ENCODE measurements around the gene ARHGAP10.

ARHGAP10 gene

GRCh38 chr4:147723326-147723725, 8.6 kb upstream of the ARHGAP10 start:
- no peak overlapping the region for H3K4me3 ChIP-seq (ENCODE audit: low read depth, low read length)
- TF ChIP-seq, protein P1, sequence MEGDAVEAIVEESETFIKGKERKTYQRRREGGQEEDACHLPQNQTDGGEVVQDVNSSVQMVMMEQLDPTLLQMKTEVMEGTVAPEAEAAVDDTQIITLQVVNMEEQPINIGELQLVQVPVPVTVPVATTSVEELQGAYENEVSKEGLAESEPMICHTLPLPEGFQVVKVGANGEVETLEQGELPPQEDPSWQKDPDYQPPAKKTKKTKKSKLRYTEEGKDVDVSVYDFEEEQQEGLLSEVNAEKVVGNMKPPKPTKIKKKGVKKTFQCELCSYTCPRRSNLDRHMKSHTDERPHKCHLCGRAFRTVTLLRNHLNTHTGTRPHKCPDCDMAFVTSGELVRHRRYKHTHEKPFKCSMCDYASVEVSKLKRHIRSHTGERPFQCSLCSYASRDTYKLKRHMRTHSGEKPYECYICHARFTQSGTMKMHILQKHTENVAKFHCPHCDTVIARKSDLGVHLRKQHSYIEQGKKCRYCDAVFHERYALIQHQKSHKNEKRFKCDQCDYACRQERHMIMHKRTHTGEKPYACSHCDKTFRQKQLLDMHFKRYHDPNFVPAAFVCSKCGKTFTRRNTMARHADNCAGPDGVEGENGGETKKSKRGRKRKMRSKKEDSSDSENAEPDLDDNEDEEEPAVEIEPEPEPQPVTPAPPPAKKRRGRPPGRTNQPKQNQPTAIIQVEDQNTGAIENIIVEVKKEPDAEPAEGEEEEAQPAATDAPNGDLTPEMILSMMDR (IDR thresholded peaks at IDR 0.05; ENCODE audit: low read depth, low read length): no peak

DNA sequence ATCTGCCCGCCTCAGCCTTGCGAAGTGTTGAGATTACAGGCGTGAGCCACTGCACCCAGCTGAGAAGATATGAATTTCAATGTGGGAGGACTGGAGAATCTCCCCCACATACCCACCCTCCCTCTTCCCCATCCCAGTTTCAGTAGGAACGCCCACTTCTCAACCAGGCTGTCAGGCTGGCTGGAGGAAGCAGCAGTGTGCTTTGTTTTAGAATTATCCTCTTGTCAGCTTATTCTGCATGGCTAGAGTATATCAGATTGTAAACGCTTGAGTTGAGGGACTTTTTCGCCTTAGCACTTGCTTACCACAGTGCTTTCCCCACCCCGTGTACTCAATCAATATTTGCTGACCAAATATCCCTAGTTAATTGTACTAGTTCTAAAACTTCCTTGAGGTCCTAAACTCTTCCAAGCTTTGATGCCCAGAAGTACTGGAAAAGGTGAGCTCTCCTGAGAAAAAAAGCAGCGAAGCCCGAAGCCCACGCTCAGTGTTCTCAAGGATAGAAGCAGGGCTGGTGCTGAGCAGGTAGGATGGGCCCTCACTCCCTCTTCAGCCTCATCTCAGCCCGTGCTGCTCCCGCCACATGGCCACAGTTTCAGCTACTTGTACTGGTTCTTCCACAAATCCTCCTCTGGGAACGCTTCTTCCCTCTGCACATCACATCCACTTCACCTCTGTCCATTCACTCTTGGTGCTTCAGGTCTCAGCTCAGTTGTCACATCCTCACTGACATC, 7.3 kb upstream of the ARHGAP10 start:
- TF ChIP-seq, protein P1 (IDR thresholded peaks at IDR 0.05; ENCODE audit: low read depth, low read length): no peak
- no peak overlapping the region for H3K4me3 ChIP-seq (ENCODE audit: low read depth, low read length)

DNA sequence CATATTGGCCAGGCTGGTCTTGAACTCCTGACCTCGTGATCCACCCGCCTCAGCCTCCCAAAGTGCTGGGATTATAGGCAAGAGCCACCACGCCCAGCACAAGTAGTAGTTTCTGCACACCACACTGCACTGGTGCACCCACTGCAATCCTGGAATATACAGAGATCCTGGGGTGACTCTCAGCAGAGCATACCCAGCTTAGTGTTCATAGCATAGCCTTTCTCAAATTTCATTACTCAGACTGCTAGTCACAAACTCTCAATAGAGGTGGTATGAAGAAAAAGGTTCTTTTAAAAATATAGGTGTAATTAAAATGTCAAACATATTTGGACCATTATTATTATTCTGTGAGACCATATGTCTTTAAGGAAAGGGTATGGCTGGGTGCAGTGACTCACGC, 6.2 kb upstream of the ARHGAP10 start:
- no peak overlapping the region for H3K4me3 ChIP-seq (ENCODE audit: low read depth, low read length)
- TF ChIP-seq, protein P1 (IDR thresholded peaks at IDR 0.05; ENCODE audit: low read depth, low read length): no peak

DNA sequence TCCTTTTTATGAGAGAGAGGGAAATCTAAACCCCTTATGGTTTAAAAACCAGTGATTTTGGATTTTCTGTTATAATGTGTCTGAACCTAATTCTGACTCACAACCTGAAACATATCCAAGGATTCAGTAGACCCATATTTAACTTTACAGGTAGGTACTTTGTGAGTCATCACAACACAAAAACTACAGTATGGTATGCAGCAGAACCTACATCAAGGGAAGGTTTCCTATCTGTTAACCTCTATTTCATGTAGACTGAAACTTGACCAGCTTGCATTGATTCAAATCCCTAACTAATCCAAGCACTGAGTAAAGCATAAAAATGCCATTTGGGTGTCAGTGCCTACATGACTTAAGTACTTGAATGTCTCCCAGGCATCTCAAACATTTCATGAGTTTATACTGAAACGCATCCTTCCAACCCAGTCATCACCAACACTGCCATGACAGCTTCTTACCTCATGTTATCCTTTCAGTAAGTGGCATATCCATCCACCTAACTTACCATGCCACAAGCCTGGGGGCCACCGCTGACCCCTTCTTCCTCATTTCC, 4.3 kb upstream of the ARHGAP10 start:
- TF ChIP-seq, protein P1 (IDR thresholded peaks at IDR 0.05; ENCODE audit: low read depth, low read length): no peak
- H3K4me3 ChIP-seq (ENCODE audit: low read depth, low read length): no peak overlapping the region

DNA sequence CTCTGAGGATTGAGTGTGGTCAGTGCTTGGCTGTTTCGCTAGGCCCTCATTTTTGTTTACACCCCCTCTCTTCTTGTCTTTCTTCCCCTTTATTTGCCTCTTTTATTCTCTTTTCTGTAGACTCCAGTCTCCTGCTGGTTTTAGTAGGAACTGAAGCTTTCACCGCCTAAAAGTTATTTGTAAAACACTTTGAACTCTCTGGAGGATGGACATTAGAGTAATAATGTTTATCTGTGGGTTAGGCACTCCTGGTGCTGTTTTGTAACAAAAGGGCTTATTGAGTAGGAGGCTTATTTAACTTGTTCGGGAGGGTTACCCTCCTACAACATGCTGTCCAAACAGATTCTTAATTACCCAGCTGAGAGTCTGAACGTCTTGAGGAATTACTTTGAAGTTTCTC, 1.6 kb upstream of the ARHGAP10 start:
- TF ChIP-seq, protein P1 (IDR thresholded peaks at IDR 0.05; ENCODE audit: low read depth, low read length): no peak
- H3K4me3 ChIP-seq (ENCODE audit: low read depth, low read length): no peak overlapping the region

GRCh38 chr4:147732518-147733235, 789 bp downstream of the ARHGAP10 start:
- H3K4me3 ChIP-seq (ENCODE audit: low read depth, low read length): peak overlapping the region; percentile 68

More at GRCh38 chr4:147732518-147733235, 789 bp downstream of the ARHGAP10 start:
- TF ChIP-seq, protein P1 (IDR thresholded peaks at IDR 0.05; ENCODE audit: low read depth, low read length): no peak
